K562 (cell line): Measurements from ENCODE around the gene ZNF521. TPM values are rescaled to one million over a fixed set of nuclear protein-coding genes. Genes with fewer than 3 reads are reported as not detected.

Experiments
- CHD1 ChIP-seq: fragments of 200-600 bp; sonication (generic); IDR thresholded peaks from one replicate; pipeline ENCODE4 v1.6.1; 2012; ENCODE audit warnings: mild to moderate bottlenecking, moderate library complexity, low read length, inconsistent platforms
- CTBP1 ChIP-seq: fragments of 450-650 bp; IDR thresholded peaks from 2 replicates; pipeline ENCODE4 v1.6.1; 2016; ENCODE audit warnings: borderline replicate concordance
- DMBX1 ChIP-seq: fragments of 250-450 bp; sonication (Bioruptor Pico); IDR thresholded peaks from 2 replicates; pipeline ENCODE4 v1.8.0; 2022; ENCODE audit warnings: inconsistent platforms, mild to moderate bottlenecking, moderate library complexity, borderline replicate concordance
- HNRNPL ChIP-seq: fragments of 200-400 bp; formaldehyde crosslinking; IDR thresholded peaks from 2 replicates; pipeline ENCODE4 v1.6.1; 2017; ENCODE audit warnings: low read depth, mild to moderate bottlenecking, low read length
- KLF13 ChIP-seq: fragments of 450-650 bp; IDR thresholded peaks from 2 replicates; pipeline ENCODE4 v1.6.1; 2016; ENCODE audit warnings: missing genetic modification characterization, low read depth, mild to moderate bottlenecking, missing compliant biosample characterization, moderate library complexity, borderline replicate concordance
- MBD2 ChIP-seq: sonication (generic); IDR thresholded peaks from 2 replicates; pipeline ENCODE4 v1.6.1; 2016; ENCODE audit warnings: low read depth, borderline replicate concordance
- MYC ChIP-seq, 2 experiments: fragments of 250-450 bp in 1 of 2; sonication (Bioruptor Pico) in 1 of 2; IDR thresholded peaks; 2 replicates each; pipeline versions ENCODE4 v1.5.1 to v1.6.1; 2012 to 2021; ENCODE audit warnings: low read depth in 2 of 2, borderline replicate concordance in 1 of 2, improper control_type of control experiment in 1 of 2, low read length in 1 of 2, mild to moderate bottlenecking in 1 of 2, moderate library complexity in 1 of 2
- NFE2L1 ChIP-seq: fragments of 450-650 bp; IDR thresholded peaks from 2 replicates; pipeline ENCODE4 v1.6.1; 2016; ENCODE audit warnings: missing genetic modification characterization, low read depth, mild to moderate bottlenecking, missing compliant biosample characterization, moderate library complexity, borderline replicate concordance
- NFIC ChIP-seq: fragments of 450-650 bp; IDR thresholded peaks from 2 replicates; pipeline ENCODE4 v1.6.1; 2017; ENCODE audit warnings: mild to moderate bottlenecking, inconsistent platforms
- PHB2 ChIP-seq: fragments of 450-650 bp; IDR thresholded peaks from 2 replicates; pipeline ENCODE4 v1.6.1; 2017; ENCODE audit warnings: low read depth
- POLR2AphosphoS5 ChIP-seq: IDR thresholded peaks from 2 replicates; pipeline ENCODE4 v1.6.1; 2011; ENCODE audit warnings: mild to moderate bottlenecking, low read depth, low read length, moderate library complexity; ENCODE audit not compliant: control insufficient read depth, insufficient read depth
- RCOR1 ChIP-seq, 2 experiments: IDR thresholded peaks; 2 replicates each; pipeline ENCODE4 v1.6.1; 2012; ENCODE audit warnings: low read depth in 2 of 2, low read length in 2 of 2, borderline replicate concordance in 1 of 2, improper control_type of control experiment in 1 of 2
- SMARCC2 ChIP-seq: fragments of 450-650 bp; IDR thresholded peaks from 2 replicates; pipeline ENCODE4 v1.6.1; 2017; ENCODE audit warnings: antibody characterized with exemption, moderate library complexity, mild to moderate bottlenecking, low read depth
- TAL1 ChIP-seq: fragments of 450-650 bp; IDR thresholded peaks from 2 replicates; pipeline ENCODE4 v1.6.1; 2016; ENCODE audit warnings: mild to moderate bottlenecking
- TCF3 ChIP-seq: sonication (generic); formaldehyde crosslinking; IDR thresholded peaks from 2 replicates; pipeline ENCODE4 v1.4.0; 2020; ENCODE audit warnings: mild to moderate bottlenecking, missing genetic modification reagents
- TEAD4 ChIP-seq, 2 experiments: sonication (generic) in 1 of 2; formaldehyde crosslinking in 1 of 2; IDR thresholded peaks; 2 replicates each; pipeline versions ENCODE4 v1.6.1 to v1.8.0; 2012 to 2022; ENCODE audit warnings: borderline replicate concordance in 1 of 2, inconsistent platforms in 1 of 2, low read length in 1 of 2, mild to moderate bottlenecking in 1 of 2, missing genetic modification reagents in 1 of 2
- ZNF311 ChIP-seq: fragments of 250-450 bp; sonication (Bioruptor Pico); IDR thresholded peaks from 2 replicates; pipeline ENCODE4 v1.4.0; 2020; ENCODE audit warnings: mild to moderate bottlenecking, moderate library complexity
- ZNF395 ChIP-seq: fragments of 200-800 bp; sonication (Bioruptor generic); IDR thresholded peaks from 2 replicates; pipeline ENCODE4 v1.6.1; 2017; ENCODE audit warnings: missing genetic modification characterization, missing compliant biosample characterization
- ZNF583 ChIP-seq: fragments of 250-450 bp; sonication (Bioruptor Pico); IDR thresholded peaks from 2 replicates; pipeline ENCODE4 v1.4.0; 2020
- ZNF79 ChIP-seq: fragments of 250-450 bp; sonication (Bioruptor Pico); IDR thresholded peaks from 2 replicates; pipeline ENCODE4 v1.4.0; 2020; ENCODE audit warnings: low read depth, mild to moderate bottlenecking, moderate library complexity
- polyA plus RNA-seq, 8 experiments: library from polyadenylated mRNA; depleted of rRNA in 4 of 8; stranded (reverse) in 5 of 8; unstranded in 3 of 8; fragments of >200 nt; fragmentation: Nextera tagmentation in 2 of 8; fragmentation: Illumina TruSeq in 1 of 8; extraction: Ambion mirVana in 2 of 8; extraction: Trizol in 1 of 8; gene quantifications; 2 replicates each; pipeline versions ENCODE4 v1.2.1 to v1.2.3, GENCODE V29; 2011 to 2014; ENCODE audit warnings: inconsistent platforms in 1 of 8, missing spikeins in 1 of 8
- total RNA-seq, 7 experiments: library from RNA; depleted of rRNA in 6 of 7; stranded (reverse); fragments of >200 nt in 6 of 7; fragmentation: Illumina TruSeq in 2 of 7; extraction: Trizol in 2 of 7; gene quantifications; 2 replicates each; pipeline versions ENCODE4 v1.2.1 to v1.2.3, GENCODE V29; 2011 to 2021; ENCODE audit warnings: low replicate concordance in 1 of 7
- TF ChIP-seq, protein P1 (sequence below): IDR thresholded peaks from 2 replicates; pipeline ENCODE4 v1.6.1; 2014; ENCODE audit warnings: antibody characterized with exemption
- TF ChIP-seq, protein P2 (sequence below), 2 experiments: fragments of 450-650 bp in 1 of 2; sonication (generic) in 1 of 2; formaldehyde crosslinking in 1 of 2; IDR thresholded peaks in 1 of 2; conservative IDR thresholded peaks in 1 of 2; 2 replicates each; pipeline versions ENCODE4 v1.6.1 to v1.8.1; 2016 to 2023; ENCODE audit warnings: mild to moderate bottlenecking in 2 of 2, moderate library complexity in 2 of 2, inconsistent platforms in 1 of 2, missing genetic modification reagents in 1 of 2
- TF ChIP-seq, protein P3 (sequence below): sonication (generic); formaldehyde crosslinking; IDR thresholded peaks from 2 replicates; pipeline ENCODE4 v1.5.0; 2020; ENCODE audit warnings: missing genetic modification reagents

Gene ZNF521
- total and polyA plus RNA-seq, 9 of the 15 experiments (the other 6 are each of a cell fraction or from before 2014, with no cell fraction given) = 1.2 to 5.8 (median 1.6) TPM

DNA sequence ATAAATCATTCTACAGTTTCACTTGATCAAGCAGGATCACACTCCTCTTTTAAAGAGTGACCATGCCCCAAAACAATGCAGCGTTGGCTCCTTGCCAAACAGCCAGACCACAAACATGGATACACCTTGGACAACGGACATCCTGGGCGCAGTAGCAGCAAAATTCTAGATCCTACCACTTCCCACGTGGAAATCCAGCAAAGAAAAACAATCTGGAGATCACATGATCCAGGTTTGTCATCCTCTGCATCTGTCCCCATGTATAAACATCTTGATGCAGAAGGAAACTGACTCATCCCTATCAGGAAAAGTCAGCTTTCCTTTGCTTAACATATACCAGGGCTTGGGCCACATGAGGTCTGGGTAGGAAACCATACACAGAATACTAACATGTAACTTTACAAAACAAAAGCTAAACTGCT lies 53.1 kb downstream of the ZNF521 start (continued):
- peak; percentile 93; the same call in 1 of the 2 replicates for TF ChIP-seq DMBX1 (CRISPR knock-in tag)
- no peak for TF ChIP-seq CHD1
- TF ChIP-seq TAL1 = peak; percentile 60; the same call in 1 of the 2 replicates
- TF ChIP-seq ZNF79 = no peak
- peak; percentile 87 for TF ChIP-seq TCF3
- no peak for TF ChIP-seq KLF13
- peak; percentile 69; the same call in 1 of the 2 replicates for TF ChIP-seq ZNF395 (CRISPR knock-in tag)
- TF ChIP-seq NFIC = peak; percentile 94
- TF ChIP-seq, protein P1, sequence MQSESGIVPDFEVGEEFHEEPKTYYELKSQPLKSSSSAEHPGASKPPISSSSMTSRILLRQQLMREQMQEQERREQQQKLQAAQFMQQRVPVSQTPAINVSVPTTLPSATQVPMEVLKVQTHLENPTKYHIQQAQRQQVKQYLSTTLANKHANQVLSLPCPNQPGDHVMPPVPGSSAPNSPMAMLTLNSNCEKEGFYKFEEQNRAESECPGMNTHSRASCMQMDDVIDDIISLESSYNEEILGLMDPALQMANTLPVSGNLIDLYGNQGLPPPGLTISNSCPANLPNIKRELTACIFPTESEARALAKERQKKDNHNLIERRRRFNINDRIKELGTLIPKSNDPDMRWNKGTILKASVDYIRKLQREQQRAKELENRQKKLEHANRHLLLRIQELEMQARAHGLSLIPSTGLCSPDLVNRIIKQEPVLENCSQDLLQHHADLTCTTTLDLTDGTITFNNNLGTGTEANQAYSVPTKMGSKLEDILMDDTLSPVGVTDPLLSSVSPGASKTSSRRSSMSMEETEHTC = peak; percentile 30; the same call in 1 of the 2 replicates
- TF ChIP-seq PHB2 = no peak
- TF ChIP-seq ZNF583 (CRISPR knock-in tag) = peak; percentile 87
- TF ChIP-seq CTBP1 = peak; percentile 65
- TF ChIP-seq NFE2L1 (tag) = no peak
- TF ChIP-seq HNRNPL = no peak
- peak; percentile 72 for TF ChIP-seq TEAD4 (IDR thresholded peaks at IDR 0.05; ENCODE audit: low read length)
- TF ChIP-seq TEAD4 (CRISPR knock-in tag; IDR thresholded peaks at IDR 0.05; ENCODE audit: borderline replicate concordance) = no peak
- TF ChIP-seq ZNF311 (CRISPR knock-in tag) = peak; percentile 84
- TF ChIP-seq SMARCC2 = 0 out of 2 replicates have a peak, but pooled peaks have one; percentile 33
- TF ChIP-seq MBD2 = no peak
- TF ChIP-seq, protein P2, sequence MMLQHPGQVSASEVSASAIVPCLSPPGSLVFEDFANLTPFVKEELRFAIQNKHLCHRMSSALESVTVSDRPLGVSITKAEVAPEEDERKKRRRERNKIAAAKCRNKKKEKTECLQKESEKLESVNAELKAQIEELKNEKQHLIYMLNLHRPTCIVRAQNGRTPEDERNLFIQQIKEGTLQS (IDR thresholded peaks at IDR 0.05) = peak; percentile 63
- TF ChIP-seq, protein P2 (CRISPR knock-in tag; conservative IDR thresholded peaks at IDR 0.05) = no peak
- 0 out of 2 replicates have a peak, but pooled peaks have one; percentile 13 for TF ChIP-seq MYC (IDR thresholded peaks at IDR 0.05; ENCODE audit: low read depth, low read length)
- TF ChIP-seq MYC (CRISPR knock-in tag; IDR thresholded peaks at IDR 0.05; ENCODE audit: borderline replicate concordance, low read depth) = no peak
- 0 out of 2 replicates have a peak, but pooled peaks have one; percentile 31 for TF ChIP-seq POLR2AphosphoS5
- TF ChIP-seq, protein P3, sequence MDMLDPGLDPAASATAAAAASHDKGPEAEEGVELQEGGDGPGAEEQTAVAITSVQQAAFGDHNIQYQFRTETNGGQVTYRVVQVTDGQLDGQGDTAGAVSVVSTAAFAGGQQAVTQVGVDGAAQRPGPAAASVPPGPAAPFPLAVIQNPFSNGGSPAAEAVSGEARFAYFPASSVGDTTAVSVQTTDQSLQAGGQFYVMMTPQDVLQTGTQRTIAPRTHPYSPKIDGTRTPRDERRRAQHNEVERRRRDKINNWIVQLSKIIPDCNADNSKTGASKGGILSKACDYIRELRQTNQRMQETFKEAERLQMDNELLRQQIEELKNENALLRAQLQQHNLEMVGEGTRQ = peak; percentile 53; the same call in 1 of the 2 replicates
- TF ChIP-seq RCOR1 (IDR thresholded peaks at IDR 0.05; ENCODE audit: borderline replicate concordance in 1 of 2, low read depth in 2 of 2, low read length in 2 of 2) = peak in 1 of 2 experiments; percentile 61; a peak in 2 of 4 replicates
